Mammary epithelial cell (primary cell): ENCODE data around the gene EPC1.

Source experiments
- CTCF ChIP-seq, 2 donors: IDR thresholded peaks in 1 of 2; conservative IDR thresholded peaks in 1 of 2; 2 replicates each; pipeline ENCODE4 v1.5.1; 2011 to 2012; ENCODE audit warnings: inconsistent platforms in 2 of 2, low read length in 2 of 2, mild to moderate bottlenecking in 2 of 2, control low read depth in 1 of 2, low read depth in 1 of 2; ENCODE audit not compliant: insufficient read depth in 1 of 2; ENCODE audit errors: extremely low read depth in 1 of 2
- EZH2 ChIP-seq: IDR thresholded peaks from 2 replicates; pipeline ENCODE4 v1.6.1; 2012; ENCODE audit warnings: low read length, inconsistent platforms, borderline replicate concordance

DNA sequence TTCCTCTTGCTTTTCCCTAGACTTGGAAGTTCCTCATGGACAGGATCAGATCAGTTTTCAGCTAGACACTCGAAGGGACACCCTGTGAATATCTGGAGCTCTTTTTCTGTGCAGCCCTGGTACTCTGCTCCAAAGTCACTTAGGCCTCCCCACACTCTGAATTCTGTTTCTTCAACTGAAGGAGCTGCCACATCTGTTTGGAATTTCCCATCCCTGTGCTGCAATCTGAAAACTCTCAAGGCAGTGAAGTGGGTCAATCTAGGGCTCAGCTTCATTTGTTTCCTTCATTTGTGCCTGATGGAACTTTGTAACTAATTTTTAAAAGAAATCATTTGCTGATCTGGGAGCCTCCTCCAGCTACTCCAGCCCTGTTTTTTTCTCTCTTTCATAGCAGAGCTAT lies 9.6 kb downstream of the EPC1 start:
- TF ChIP-seq EZH2 (no peak), CTCF (conservative IDR thresholded peaks at IDR 0.05 in 1 of 2, IDR thresholded peaks at IDR 0.05 in 1 of 2; ENCODE audit: extremely low read depth in 1 of 2, insufficient read depth in 1 of 2, low read depth in 1 of 2, low read length in 2 of 2) (no peak)
